ENCODE measurements around the gene SUN2. TPM values are rescaled to one million over a fixed set of nuclear protein-coding genes. Genes with fewer than 3 reads are reported as not detected.

SUN2 gene
- polyA plus RNA-seq, 1 experiment = 98.4 TPM

DNA sequence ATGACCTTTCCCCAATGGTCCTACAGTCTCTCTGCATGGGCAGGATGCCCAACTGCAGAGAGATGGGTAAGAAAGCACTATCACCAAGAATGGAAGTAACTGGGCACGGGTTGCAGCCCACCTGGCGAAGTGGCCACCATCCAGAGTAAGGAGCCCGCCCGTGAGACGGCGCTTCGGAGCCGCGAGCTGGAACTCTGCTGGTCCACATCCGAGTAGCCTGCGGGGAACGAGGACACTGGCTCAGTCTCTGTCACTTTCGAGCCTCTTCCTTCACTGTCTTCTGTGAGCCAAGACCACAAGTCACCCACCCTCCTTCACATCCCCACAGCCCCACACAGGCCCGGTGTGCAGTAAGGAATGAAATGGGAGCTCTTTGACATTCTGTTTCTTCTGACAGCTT lies 5.7 kb downstream of the SUN2 start:
- Histone ChIP-seq H3K36me3 (ENCODE audit: control insufficient read depth, insufficient read depth, low read length) (peaks cover 30% of the 10 kb centered on the region), H3K27me3 (ENCODE audit: control insufficient read depth, insufficient read depth, low read length) (no peaks in the 10 kb centered on the region), H3K4me3 (ENCODE audit: low read depth, low read length) (no peak overlapping the region)
- DNase-seq (ENCODE audit: low read depth) = no peak
- ChIA-PET CTCF (interaction anchor here (1.6 kb wide), 1 partner anchor 16 kb away, joined by 6 read pairs; no protein-coding TSS in a partner anchor), POLR2A (no interaction called here)
- TF ChIP-seq, protein P1, sequence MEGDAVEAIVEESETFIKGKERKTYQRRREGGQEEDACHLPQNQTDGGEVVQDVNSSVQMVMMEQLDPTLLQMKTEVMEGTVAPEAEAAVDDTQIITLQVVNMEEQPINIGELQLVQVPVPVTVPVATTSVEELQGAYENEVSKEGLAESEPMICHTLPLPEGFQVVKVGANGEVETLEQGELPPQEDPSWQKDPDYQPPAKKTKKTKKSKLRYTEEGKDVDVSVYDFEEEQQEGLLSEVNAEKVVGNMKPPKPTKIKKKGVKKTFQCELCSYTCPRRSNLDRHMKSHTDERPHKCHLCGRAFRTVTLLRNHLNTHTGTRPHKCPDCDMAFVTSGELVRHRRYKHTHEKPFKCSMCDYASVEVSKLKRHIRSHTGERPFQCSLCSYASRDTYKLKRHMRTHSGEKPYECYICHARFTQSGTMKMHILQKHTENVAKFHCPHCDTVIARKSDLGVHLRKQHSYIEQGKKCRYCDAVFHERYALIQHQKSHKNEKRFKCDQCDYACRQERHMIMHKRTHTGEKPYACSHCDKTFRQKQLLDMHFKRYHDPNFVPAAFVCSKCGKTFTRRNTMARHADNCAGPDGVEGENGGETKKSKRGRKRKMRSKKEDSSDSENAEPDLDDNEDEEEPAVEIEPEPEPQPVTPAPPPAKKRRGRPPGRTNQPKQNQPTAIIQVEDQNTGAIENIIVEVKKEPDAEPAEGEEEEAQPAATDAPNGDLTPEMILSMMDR (IDR thresholded peaks at IDR 0.05; ENCODE audit: insufficient read depth, low read depth, low read length) = no peak

DNA sequence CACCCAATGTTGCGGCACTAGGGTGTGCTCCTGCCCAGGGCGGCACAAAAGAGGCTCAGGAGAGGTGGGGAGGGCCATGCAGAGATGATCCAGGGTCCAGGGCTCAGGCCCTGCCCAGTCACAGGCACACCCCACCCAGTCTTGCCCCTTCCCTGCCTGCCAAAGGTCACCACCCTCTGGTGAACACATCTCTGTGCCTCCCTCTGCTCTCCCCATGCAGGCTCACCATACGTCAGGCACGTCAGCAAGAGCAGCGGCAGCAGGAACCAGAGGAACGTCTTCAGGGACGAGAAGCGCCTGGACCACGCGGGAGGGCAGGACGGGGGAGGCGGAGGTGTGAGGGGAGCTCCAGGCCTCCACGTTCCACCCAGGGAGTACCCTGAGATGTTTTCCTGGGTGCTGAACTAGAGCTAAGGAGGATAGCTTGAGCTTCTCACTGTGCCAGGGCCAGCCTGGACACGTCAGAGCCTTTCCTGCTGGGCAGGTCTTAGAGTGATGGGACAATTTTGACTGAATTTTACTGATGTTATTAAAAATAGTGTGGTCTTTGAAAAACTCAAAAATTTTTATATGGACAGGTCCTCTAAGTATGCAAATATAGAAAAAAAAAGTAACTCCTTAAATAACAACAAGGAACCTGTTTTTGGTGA lies 7.2 kb downstream of the SUN2 start:
- no peak for DNase-seq (ENCODE audit: low read depth)
- ChIA-PET POLR2A (no interaction called here), CTCF (interaction anchor here (1.2 to 3.8 kb wide), 4 partner anchors 15 to 21 kb away, joined by 3 to 16 read pairs (median 6); no protein-coding TSS in a partner anchor)
- Histone ChIP-seq H3K27me3 (ENCODE audit: control insufficient read depth, insufficient read depth, low read length) (no peaks in the 10 kb centered on the region), H3K4me3 (ENCODE audit: low read depth, low read length) (no peak overlapping the region), H3K36me3 (ENCODE audit: control insufficient read depth, insufficient read depth, low read length) (peaks cover 33% of the 10 kb centered on the region)
- TF ChIP-seq, protein P1 (IDR thresholded peaks at IDR 0.05; ENCODE audit: insufficient read depth, low read depth, low read length) = no peak

DNA sequence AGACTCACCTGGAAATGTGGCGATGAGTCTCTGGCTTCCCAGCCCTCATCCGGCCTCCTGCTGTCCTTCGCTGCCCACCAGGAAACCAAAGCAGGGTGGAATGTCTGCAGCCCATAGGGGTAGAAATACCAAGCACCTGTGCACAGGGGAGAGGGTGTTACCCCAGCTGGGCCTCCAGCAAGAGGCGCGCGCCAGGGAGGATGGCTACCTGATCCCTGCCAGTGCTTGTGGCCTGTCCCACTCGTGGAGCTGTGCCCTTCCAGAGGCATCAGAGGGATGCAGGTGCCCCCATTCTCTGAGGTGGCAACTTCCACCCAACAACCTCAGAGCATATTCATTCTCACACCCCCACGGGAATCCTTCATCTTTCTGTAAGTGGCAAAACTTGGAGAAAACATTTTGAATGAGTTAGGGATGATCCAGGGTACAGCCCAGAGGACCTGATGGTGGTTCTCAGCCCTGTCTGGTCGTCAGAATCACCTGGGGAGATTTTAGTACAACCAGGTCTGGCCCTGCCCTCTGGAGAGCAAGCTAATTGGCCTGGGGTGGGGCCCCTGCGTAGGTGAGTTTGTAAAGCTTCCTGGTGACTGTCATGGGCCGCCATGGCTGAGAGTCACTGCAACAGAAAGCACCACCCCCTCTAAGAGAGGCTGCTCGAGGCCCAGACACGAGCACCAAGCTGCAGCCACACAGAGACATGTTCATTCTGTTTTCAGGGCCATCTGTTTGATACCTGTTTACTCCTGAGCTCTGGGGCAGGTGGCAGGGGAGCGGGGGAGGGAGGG lies 9.9 kb downstream of the SUN2 start:
- POLR2A ChIA-PET = no interaction called here
- TF ChIP-seq, protein P1 (IDR thresholded peaks at IDR 0.05; ENCODE audit: insufficient read depth, low read depth, low read length) = no peak
- no peak overlapping the region for H3K4me3 ChIP-seq (ENCODE audit: low read depth, low read length)
- CTCF ChIA-PET = interaction anchor here (1.0 to 3.8 kb wide), 3 partner anchors 12 to 23 kb away, joined by 3 to 16 read pairs (median 4); no protein-coding TSS in a partner anchor
- no peak for DNase-seq (ENCODE audit: low read depth)
- H3K27me3 ChIP-seq (ENCODE audit: control insufficient read depth, insufficient read depth, low read length) = no peaks in the 10 kb centered on the region
- H3K36me3 ChIP-seq (ENCODE audit: control insufficient read depth, insufficient read depth, low read length) = peaks cover 27% of the 10 kb centered on the region

DNA sequence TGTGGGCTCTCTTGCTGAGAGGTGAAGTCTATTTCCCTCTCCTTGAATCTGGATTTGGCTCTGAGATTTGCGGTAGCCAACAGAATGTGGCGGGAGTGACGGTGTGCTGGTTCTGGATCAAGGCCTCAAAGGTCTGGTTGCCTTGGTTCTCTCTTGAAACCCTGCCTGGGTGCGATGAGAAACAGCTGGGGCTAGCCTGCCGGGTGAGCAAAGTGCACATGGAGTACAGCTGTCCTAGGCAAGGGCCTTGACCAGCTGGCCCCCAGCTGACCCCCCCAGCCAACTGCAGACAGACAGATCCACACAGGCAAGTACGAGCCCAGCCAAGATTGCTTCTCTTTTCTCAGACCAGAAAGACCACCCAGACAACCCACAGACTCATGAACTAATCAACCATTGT lies 10.8 kb downstream of the SUN2 start:
- TF ChIP-seq, protein P1 (IDR thresholded peaks at IDR 0.05; ENCODE audit: insufficient read depth, low read depth, low read length) = no peak
- peaks cover 27% of the 10 kb centered on the region for H3K36me3 ChIP-seq (ENCODE audit: control insufficient read depth, insufficient read depth, low read length)
- POLR2A ChIA-PET = no interaction called here
- CTCF ChIA-PET = interaction anchor here (1.0 to 3.8 kb wide), 2 partner anchors 12 to 24 kb away, joined by 3 to 16 read pairs; no protein-coding TSS in a partner anchor
- no peak for DNase-seq (ENCODE audit: low read depth)
- H3K27me3 ChIP-seq (ENCODE audit: control insufficient read depth, insufficient read depth, low read length) = no peaks in the 10 kb centered on the region
- H3K4me3 ChIP-seq (ENCODE audit: low read depth, low read length) = no peak overlapping the region

Data from BJ (cell line).